Measurements from ENCODE around the gene FLT1.

The FLT1 gene

GRCh38 chr13:28532388-28533124 is 37.6 kb upstream of the FLT1 start:
- TF ChIP-seq CTCF (IDR thresholded peaks at IDR 0.05) = no peak

DNA sequence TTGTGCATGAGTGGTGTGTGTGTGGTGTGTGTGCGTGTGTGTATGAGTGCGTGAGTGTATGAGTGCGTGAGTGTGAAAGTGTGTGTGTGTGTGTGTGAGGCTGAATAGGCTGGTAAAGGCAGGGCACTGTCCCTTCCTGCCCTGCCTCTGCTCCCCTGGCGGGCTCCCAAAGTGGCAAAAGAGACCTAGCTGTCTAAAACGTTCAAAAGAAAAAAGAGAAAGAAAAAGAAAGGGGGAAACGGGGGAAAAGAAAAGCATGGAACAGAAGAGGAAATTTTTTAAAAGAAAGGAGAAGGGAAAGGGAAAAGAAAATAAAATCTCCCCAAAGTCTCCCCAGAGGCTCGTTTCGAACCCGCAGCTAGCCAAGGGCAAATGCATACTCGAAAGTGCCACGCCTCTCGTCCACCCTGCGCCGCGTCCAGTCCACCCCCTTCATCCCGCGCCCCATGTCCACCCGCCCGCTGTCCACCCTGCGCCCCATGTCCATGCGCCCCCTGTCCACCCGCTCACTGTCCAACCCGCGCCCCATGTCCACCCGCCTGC is 37.0 kb upstream of the FLT1 start:
- no peak for TF ChIP-seq CTCF (IDR thresholded peaks at IDR 0.05)

DNA sequence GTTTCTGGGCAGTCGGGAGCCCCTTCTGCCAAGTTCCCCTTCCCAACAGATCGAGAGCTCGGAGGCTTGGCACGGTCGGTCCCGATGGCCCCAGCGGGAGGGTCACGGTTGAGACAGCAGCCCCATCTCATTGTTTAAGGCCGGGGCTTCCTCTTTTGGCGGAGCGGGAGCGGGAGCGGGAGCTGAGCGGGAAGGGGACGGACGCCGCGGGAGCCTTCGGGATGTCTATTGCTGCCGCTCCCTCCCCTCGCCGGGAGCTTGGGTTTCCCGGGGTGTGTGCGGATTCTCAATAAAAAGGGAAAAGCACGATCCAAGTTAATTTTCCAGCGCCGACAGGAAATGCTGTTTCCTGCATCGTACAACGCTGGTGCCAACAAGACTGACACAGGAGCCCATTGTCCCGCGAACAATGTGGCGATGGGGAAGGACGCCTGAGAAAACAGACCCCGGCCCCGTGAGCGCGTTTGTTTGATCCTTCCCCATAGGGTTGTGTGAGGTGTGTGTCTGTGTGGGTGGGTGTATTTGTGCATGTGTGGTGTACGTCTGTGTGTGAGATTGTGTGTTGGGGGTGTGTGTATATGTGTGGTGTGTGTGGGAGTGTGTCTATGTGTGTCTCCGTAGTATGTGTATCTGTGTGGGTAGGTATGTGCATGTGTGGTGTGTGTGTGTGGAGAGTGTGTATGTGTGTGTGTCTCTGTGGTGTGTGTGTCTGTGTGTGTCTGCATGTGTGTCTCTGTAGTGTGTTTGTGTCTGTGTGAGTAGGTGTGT is 36.3 kb upstream of the FLT1 start:
- no peak for TF ChIP-seq CTCF (IDR thresholded peaks at IDR 0.05)

- TF ChIP-seq CTCF (IDR thresholded peaks at IDR 0.05) = no peak
Observed at GRCh38 chr13:28530729-28531076, 35.8 kb upstream of the FLT1 start.

DNA sequence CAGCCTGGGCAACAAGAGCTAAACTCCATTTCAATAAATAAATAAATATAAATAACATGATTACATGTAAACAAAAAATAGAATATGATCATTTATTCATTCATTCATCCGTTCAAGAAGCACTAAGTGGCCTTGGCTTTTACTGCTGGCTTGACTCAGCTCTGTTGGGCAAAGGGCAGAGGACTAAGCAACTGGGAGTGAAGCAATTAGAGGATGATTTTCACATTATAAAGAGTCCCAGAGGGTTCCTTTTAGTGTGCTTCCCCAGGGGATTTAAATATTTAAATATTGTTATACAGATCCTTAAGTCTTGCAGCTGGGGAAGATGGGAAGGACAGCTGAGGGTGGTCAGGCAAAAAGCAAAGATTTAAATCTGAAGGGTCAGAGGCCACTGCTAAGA is 34.9 kb upstream of the FLT1 start:
- TF ChIP-seq CTCF (IDR thresholded peaks at IDR 0.05) = no peak

- TF ChIP-seq CTCF (IDR thresholded peaks at IDR 0.05) = no peak
Observed at GRCh38 chr13:28528848-28529247, 33.9 kb upstream of the FLT1 start.

DNA sequence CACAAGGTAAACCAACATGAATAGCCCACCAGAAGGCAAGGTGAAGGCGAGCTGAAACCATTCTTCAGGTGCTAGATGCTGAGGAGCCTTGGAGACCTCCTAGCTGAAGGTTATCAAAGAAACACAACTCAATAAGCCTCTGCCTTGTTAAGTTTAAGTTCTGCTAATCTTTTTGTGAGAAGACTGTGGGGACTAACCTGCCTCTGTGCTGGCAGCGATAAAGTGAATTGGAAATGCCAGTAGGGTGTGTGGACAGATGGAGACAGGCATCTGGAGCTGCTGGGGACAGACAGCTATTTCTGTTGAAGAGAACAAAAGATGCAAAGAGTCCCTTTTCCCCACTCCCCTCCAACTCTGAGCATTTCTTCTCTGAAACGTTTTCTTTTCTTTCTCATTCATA is 33.5 kb upstream of the FLT1 start:
- TF ChIP-seq CTCF (IDR thresholded peaks at IDR 0.05) = no peak
